ENCODE measurements around the gene ACSF3.

DNA sequence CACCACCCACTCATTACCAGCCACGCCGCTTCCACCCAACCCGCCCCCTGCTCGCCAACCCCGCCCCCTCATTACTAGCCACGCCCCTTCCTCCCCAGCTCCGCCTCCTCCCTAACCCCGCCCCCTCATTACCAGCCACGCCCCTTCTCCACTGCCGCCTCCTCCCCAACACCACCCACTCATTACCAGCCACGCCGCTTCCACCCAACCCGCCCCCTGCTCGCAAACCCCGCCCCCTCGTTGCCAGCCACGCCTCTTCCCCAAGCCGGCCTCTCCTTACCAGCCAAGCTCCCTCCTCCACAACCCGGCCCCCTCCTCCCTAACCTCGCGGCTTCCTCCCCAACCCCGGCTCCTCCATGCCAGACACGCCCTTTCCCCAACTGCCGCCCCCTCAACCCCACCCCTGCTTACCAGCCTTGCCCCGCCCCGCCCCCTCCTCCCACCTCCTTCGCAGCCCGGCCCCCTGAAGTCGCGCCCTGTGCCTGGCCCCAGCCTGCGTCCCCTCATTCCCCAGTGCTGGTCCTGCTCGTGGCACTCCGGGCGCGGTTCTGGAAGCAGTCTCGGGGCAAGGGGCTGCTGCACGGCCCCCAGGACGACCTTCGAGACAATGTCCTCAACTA, 99.4 kb downstream of the ACSF3 start:
- TF ChIP-seq, protein P1, sequence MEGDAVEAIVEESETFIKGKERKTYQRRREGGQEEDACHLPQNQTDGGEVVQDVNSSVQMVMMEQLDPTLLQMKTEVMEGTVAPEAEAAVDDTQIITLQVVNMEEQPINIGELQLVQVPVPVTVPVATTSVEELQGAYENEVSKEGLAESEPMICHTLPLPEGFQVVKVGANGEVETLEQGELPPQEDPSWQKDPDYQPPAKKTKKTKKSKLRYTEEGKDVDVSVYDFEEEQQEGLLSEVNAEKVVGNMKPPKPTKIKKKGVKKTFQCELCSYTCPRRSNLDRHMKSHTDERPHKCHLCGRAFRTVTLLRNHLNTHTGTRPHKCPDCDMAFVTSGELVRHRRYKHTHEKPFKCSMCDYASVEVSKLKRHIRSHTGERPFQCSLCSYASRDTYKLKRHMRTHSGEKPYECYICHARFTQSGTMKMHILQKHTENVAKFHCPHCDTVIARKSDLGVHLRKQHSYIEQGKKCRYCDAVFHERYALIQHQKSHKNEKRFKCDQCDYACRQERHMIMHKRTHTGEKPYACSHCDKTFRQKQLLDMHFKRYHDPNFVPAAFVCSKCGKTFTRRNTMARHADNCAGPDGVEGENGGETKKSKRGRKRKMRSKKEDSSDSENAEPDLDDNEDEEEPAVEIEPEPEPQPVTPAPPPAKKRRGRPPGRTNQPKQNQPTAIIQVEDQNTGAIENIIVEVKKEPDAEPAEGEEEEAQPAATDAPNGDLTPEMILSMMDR (IDR thresholded peaks at IDR 0.05 in 4 of 5, conservative IDR thresholded peaks at IDR 0.05 in 1 of 5): no peak
- TF ChIP-seq POLR2A (IDR thresholded peaks at IDR 0.05): no peak

Data from gastrocnemius medialis (tissue), 4 donors.